GM12892 (cell line): Measurements from ENCODE around the gene TSSC4.

Experiments
- DNase-seq: peaks from one replicate; pipeline ENCODE4 v3.0.0; 2011; ENCODE audit not compliant: insufficient read length
- FAIRE-seq: peaks from 2 replicates; lab custom pipeline; 2011; peaks lifted over from hg19 to GRCh38; lab: Jason Lieb, UNC
- POLR2A ChIP-seq: IDR thresholded peaks from 2 replicates; pipeline ENCODE4 v1.6.1; 2011; ENCODE audit warnings: low read depth, low read length, control low read depth
- POLR2AphosphoS5 ChIP-seq: IDR thresholded peaks from 2 replicates; pipeline ENCODE4 v1.6.1; 2011; ENCODE audit warnings: low read depth, low read length, control low read depth
- TAF1 ChIP-seq: IDR thresholded peaks from 2 replicates; pipeline ENCODE4 v1.6.1; 2011; ENCODE audit warnings: low read depth, mild to moderate bottlenecking, control low read depth, low read length, borderline replicate concordance

The TSSC4 gene

GRCh38 chr11:2447253-2447950 is 46.9 kb downstream of the TSSC4 start:
- TF ChIP-seq TAF1 (no peak), POLR2A (no peak), POLR2AphosphoS5 (no peak)
- DNase-seq (no peak), FAIRE-seq (no peak)

- FAIRE-seq (no peak), DNase-seq (no peak)
- TF ChIP-seq POLR2AphosphoS5 (no peak), POLR2A (no peak), TAF1 (no peak)
These were observed 47.6 kb downstream of the TSSC4 start for GRCh38 chr11:2447951-2448650.

GRCh38 chr11:2448661-2449547 is 48.4 kb downstream of the TSSC4 start:
- TF ChIP-seq POLR2AphosphoS5 (no peak), TAF1 (no peak), POLR2A (no peak)
- DNase-seq (no peak), FAIRE-seq (no peak)

- DNase-seq (no peak), FAIRE-seq (no peak)
- TF ChIP-seq TAF1: no peak
These were observed 49.2 kb downstream of the TSSC4 start for GRCh38 chr11:2449548-2450320.

- FAIRE-seq (no peak), DNase-seq (no peak)
- TF ChIP-seq TAF1 (no peak), POLR2AphosphoS5 (no peak), POLR2A (no peak)
These were observed 49.9 kb downstream of the TSSC4 start for GRCh38 chr11:2450321-2451041.

- TF ChIP-seq POLR2A: no peak
- TF ChIP-seq POLR2AphosphoS5: no peak
- TF ChIP-seq TAF1: no peak
- FAIRE-seq: no peak
- DNase-seq: no peak
These were observed 50.8 kb downstream of the TSSC4 start for GRCh38 chr11:2451336-2451735.

GRCh38 chr11:2451916-2452315 is 51.4 kb downstream of the TSSC4 start:
- FAIRE-seq (no peak), DNase-seq (no peak)
- TF ChIP-seq TAF1 (no peak), POLR2A (no peak), POLR2AphosphoS5 (no peak)

GRCh38 chr11:2452321-2453012 is 51.9 kb downstream of the TSSC4 start:
- TF ChIP-seq TAF1 (no peak), POLR2AphosphoS5 (no peak), POLR2A (no peak)
- FAIRE-seq: no peak
- no peak for DNase-seq

- DNase-seq (no peak), FAIRE-seq (no peak)
- TF ChIP-seq POLR2A: no peak
- TF ChIP-seq POLR2AphosphoS5: no peak
- no peak for TF ChIP-seq TAF1
These were observed 52.9 kb downstream of the TSSC4 start for GRCh38 chr11:2453436-2453835.
